Stimulated activated CD8-positive, alpha-beta memory T cell treated with anti-CD3 and anti-CD28 coated beads, Interleukin-12 subunit alpha, Interleukin-12 subunit beta, amount 100 ng/mL, for 24 hours (primary cell): Measurements from ENCODE around the gene NSUN4.
"Not testable (repeated sequence)": the region's sequence is repeated elsewhere in the genome, so short reads cannot be mapped to it uniquely, and the experiment has no call there.

Experiments used
- DNase-seq: peaks from one replicate; pipeline ENCODE4 v3.0.0-alpha.2; 2020; ENCODE audit errors: extremely low read depth

The NSUN4 gene

DNA sequence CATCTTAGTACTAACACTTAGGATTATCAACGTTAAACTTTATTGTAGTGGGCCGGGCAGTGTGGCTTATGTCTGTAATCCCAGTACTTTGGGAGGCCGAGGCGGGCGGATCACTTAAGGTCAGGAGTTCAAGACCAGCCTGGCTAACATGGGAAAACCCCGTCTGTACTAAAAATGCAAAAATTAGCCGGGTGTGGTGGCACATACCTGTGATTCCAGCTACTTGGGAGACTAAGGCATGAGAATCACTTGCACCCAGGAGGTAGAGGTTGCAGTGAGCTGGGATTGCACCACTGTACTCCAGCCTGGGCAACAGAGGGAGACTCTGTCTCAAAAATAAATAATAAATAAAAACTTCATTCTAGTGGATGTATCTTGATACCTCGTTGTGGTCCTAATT lies 25.2 kb downstream of the NSUN4 start:
- not testable (repeated sequence) for DNase-seq

- DNase-seq = no peak
Measured at GRCh38 chr1:46367072-46367471, 26.5 kb downstream of the NSUN4 start.

GRCh38 chr1:46367701-46368100 lies 27.1 kb downstream of the NSUN4 start:
- not testable (repeated sequence) for DNase-seq

DNA sequence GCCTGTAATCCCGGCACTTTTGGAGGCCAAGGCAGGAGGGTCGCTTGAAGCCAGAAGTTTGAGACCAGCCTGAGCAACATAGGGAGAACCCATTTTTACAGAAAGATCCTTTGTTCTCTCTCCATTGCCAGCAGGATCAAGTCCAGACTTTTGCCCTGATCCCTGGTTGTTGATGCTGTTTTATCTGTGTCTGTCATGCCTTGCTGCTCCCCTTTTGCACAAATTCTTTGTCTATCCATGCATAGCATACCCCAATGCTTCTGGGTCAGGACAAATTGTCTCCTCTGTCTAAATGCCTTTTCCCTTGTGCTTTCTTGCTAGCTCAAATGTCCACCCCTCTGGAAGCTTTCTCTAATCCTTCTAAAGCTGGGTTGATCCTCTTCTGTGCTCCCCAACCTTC lies 28.2 kb downstream of the NSUN4 start:
- DNase-seq = no peak

DNA sequence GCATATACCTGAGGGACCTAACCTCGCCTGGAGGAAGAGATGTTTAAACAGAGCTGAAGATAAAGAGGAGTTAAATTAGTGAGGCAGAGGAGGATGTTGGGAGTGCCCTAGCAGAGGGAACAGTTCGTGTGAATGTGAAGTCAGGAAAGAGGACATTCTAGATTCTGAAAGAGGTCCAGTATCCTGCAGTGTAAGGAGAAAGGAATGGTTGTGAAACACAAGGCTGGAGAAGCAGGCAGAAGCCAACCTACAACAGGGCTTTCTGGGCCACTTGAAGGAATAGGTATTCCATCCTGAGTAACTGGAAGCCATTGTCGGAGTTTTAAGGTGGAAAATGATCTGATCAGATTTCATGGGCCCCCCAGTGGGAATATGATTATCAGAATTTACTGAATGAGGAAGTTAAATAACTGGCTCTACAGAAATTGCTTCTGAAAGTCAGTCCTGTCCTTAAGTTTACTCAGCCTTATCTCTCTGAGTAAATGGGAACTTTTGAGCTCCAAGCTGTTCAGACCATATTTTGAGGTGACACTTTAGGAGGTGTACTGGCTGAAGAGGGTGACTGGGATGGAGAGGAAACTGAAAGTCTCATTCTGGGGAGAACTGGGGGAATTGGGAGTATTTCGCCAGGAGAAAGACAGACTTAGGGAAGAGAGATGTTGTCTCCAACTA lies 29.1 kb downstream of the NSUN4 start:
- DNase-seq = no peak

DNA sequence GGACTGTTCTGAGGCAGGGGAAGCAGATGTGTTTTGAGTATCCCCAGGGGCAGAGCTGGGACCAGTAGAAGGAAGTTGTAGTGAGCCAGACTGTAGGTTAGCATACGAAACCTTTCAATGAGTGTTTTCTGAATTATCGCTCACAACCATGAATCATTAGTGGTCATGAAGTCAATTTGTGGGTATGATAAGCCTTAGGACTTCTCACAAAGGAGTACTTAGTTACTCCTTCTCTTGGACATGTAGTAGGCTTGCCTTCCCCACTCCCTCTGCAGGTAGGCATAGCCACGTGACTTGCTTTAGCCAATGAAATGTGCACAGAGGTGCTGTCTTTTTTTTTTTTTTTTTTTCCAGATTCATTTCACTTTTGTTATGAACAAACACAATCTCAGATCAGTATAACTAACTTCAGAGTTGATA lies 29.6 kb downstream of the NSUN4 start:
- DNase-seq = no peak

- DNase-seq = no peak
Measured at GRCh38 chr1:46372431-46372830, 31.8 kb downstream of the NSUN4 start.

GRCh38 chr1:46379996-46380395 lies 39.4 kb downstream of the NSUN4 start:
- DNase-seq = no peak

- no peak for DNase-seq
Measured at GRCh38 chr1:46380508-46380907, 39.9 kb downstream of the NSUN4 start.

GRCh38 chr1:46393510-46393909 lies 52.9 kb downstream of the NSUN4 start:
- no peak for DNase-seq

- no peak for DNase-seq
Measured at GRCh38 chr1:46394108-46394871, 53.7 kb downstream of the NSUN4 start, which contains the start of gene FAAH. Gene FAAH, plus strand, starts transcription at chr1:46394317. Its CDS starts 32 bp downstream, at chr1:46394349.

DNA sequence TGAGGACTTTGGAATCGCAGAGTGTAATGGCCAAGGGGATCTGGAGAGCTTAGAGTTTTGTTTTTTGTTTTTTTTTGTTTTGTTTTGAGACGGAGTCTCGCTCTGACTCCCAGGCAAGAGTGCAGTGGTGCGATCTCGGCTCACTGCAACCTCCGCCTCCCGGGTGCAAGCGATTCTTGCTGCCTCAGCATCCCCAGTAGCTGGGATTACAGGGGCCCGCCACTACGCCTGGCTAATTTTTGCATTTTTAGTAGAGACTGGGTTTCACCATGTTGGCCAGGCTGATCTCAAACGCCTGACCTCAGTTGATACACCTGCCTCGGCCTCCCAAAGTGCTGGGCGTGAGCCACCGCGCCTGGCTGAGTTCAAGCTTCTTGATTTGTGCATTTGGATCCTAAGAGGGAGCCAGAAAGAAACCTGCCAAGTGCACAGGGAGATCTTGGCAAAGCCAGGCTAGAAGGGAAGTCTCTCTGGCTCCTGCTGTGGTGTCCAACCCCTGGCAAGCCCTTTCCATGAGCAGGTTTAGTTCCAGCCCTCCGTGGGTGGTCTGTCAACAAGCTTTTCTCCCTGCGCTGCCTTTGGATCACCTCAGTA lies 54.4 kb downstream of the NSUN4 start:
- DNase-seq = no peak

DNA sequence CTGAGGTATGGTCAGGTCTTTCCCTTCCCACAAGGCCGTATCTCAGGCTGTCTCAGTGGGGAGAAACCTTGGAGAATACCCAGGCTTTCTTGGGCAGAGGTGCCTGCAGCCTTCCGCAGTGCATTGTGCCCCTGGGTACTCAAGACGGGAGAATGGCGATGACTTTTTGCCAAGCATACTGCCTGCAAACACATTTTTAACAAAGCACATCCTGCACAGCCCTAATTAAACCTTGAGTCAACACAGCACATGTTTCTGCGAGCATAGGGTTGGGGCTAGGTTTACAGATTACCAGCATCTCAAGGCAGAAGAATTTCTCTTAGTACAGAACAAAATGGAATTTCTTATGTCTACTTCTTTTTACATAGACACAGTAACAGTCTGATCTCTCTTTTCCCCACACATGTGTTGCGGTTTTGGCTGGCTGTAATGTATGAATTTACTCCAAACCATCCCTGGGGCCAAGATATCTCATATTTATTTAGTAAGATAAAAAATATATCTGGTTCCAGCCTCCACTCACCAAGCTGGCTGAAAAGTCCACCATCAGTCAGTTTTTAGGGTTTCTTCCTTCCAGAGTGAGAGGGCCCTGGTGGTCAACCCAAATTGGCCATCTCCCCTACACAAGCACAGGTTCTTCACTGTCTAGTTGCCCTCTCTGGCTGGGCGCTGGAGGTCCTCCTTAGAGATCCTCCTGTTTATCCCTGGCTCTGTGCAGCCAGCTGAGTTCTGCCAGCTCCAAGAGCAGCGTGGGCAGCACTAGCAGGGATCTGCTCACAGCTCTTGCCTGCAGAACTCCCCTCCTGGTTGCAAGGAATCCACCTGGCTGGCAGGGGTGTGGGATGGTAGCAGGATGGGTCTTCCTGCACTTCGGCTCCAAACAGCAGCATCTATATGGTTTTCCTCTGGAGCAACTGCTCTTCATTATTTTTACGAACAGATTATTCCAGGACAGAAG lies 56.1 kb downstream of the NSUN4 start:
- DNase-seq = no peak

- DNase-seq = no peak
Measured at GRCh38 chr1:46399307-46399706, 58.7 kb downstream of the NSUN4 start.

GRCh38 chr1:46400421-46400820 lies 59.8 kb downstream of the NSUN4 start:
- no peak for DNase-seq

DNA sequence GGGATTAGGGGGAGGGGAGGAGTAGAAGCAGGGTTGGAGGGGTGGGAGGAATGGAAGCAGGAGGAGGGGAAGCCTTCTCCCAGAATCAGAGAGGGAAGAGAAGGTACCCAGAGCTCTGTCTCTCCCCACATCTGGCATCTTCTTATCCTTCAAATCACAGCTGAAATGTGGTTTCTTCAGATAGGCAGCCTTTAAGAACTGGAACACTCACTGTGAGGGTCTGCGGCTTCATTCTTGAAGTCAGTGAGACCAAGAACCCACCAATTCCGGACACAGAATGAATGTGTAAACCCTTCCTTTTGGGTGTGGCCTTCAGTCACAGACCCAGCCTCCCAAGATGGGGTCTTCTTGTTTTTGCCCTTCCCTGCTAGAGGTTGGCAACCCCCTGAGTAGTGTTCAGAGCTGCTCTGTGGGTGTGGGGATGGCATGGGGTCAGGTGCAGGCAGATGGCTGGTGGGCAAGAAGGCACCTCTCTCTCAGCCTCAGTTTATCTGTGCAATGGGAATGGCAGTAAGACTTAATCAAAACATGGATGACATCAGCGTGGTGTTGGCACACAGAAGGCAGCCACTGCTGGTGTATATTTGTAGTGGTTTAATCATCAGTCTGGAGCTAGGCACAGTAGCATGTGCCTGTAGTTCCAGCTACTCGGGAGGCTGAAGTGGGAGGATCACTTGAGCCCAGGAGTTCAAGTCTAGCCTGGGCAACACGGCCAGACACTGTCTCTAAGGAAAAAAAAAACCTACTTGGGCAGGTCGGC lies 60.7 kb downstream of the NSUN4 start:
- no peak for DNase-seq

GRCh38 chr1:46401964-46402626 lies 61.5 kb downstream of the NSUN4 start:
- DNase-seq = no peak

DNA sequence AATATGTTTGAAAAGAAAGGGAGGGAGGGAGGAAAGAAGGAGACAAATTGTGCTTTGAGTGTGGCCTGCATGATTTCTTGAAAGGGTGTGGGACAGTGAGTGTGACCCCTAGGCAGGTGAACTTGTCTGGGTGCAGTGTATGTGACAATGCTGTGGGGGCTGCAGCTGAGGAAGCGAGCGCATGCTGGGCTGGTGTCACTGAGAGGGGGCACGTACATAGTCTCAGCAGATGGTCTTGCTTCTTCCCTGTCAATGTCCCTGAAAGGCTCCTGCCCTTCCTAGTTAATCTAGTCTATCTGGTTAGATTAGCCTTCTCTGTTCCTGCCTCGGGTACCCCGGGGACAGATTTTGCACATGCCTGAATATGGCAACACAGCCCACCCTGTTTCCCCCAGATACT lies 63.3 kb downstream of the NSUN4 start:
- no peak for DNase-seq

DNA sequence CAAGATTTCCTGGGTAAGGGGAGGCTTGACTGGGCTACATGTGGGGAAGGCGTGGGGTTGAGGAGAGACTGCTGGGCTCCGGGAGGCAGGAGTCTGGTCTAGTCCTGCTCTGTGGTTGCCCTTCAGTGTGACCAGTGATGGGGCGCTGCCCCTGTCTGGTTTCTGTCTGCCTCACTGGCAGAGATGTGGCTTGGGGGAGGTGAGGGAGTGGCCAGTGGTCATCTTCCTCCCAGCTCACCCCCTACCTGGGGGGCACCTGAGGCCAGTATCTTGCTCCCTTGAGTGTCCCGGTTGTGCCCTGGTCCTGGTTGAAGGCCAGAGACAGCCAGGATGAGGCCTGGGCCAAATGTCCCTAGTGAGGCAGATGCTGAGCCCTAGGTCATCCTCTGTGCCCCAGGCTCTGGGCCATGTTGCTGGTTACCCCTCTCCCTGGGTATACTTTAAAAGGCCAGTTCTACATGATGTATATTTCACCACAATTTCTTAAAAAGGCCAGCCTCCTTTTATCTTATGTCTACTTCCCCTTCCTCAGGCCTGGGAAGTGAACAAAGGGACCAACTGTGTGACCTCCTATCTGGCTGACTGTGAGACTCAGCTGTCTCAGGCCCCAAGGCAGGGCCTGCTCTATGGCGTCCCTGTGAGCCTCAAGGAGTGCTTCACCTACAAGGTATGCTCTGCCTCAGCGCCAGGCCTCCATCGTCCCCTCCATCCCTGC lies 64.0 kb downstream of the NSUN4 start:
- no peak for DNase-seq

GRCh38 chr1:46405197-46405555 lies 64.6 kb downstream of the NSUN4 start:
- no peak for DNase-seq
